ENCODE data around the gene CENPB.

CENPB gene

DNA sequence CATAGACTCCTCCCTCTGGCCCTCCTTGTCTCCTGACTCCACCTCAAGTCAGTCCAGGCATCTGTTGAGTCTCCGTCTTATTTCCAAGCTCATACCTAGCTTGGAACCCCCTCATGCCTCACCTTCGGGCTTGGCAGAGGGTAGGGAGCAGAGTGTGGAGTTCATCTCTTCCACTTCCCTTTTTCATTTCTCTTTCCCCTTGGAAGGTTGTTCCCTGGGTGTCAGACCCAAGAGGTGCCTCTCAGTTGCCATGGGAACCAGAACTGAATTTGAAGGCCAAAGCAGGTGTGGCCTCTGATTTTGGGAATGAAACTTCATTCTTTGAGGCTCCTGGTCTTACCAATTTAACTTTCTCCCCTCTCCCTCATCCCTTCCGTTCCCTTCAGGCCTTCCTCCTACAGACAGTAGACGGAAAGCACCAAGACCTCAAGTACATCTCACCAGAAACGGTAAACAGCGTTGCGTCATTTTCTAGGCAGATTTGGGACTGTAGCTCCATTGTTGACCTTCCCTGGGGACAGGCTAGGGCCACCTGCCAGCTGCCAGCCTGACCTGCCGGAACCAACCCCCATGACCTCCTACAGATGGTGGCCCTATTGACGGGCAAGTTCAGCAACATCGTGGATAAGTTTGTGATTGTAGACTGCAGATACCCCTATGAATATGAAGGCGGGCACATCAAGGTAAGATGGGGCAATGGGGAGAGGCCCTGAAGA is 16.1 kb upstream of the CENPB start:
- in situ Hi-C loops (cut with HindIII; ENCODE audit: low sequenced_read_pairs), result no loop called here
- H3K4me3 ChIP-seq (ENCODE audit: low read depth, low read length), result no peak overlapping the region
- DNase-seq (ENCODE audit: low read depth), result no peak
- TF ChIP-seq CTCF (IDR thresholded peaks at IDR 0.05; ENCODE audit: low read depth, low read length, missing control alignments), result no peak

DNA sequence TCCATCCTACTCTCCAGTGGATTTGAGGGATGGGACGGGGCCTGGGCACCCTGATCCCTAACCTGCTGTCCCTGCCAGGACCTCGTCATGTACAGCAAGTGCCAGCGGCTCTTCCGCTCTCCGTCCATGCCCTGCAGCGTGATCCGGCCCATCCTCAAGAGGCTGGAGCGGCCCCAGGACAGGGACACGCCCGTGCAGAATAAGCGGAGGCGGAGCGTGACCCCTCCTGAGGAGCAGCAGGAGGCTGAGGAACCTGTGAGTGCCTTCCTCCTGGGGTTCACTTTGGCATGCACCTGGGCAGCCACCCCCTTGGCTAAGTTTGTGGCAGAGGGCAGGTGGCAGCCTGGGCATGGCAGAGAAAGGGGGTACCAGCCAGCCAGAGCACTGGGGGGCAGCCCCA is 15.3 kb upstream of the CENPB start:
- TF ChIP-seq CTCF (IDR thresholded peaks at IDR 0.05; ENCODE audit: low read depth, low read length, missing control alignments), result no peak
- in situ Hi-C loops (cut with HindIII; ENCODE audit: low sequenced_read_pairs), result no loop called here

GRCh38 chr20:3801299-3801698 is 14.8 kb upstream of the CENPB start:
- in situ Hi-C loops (cut with HindIII; ENCODE audit: low sequenced_read_pairs), result no loop called here
- no peak overlapping the region for H3K4me3 ChIP-seq (ENCODE audit: low read depth, low read length)
- no peak for TF ChIP-seq CTCF (IDR thresholded peaks at IDR 0.05; ENCODE audit: low read depth, low read length, missing control alignments)
- DNase-seq (ENCODE audit: low read depth), result no peak

More for the DNA sequence above, 15.3 kb upstream of the CENPB start:
- H3K4me3 ChIP-seq (ENCODE audit: low read depth, low read length), result no peak overlapping the region
- no peak for DNase-seq (ENCODE audit: low read depth)

- DNase-seq (ENCODE audit: low read depth), result no peak
- no peak overlapping the region for H3K4me3 ChIP-seq (ENCODE audit: low read depth, low read length)
- no peak for TF ChIP-seq CTCF (IDR thresholded peaks at IDR 0.05; ENCODE audit: low read depth, low read length, missing control alignments)
- in situ Hi-C loops (cut with HindIII; ENCODE audit: low sequenced_read_pairs), result no loop called here
Measured at GRCh38 chr20:3800878-3801260, 14.3 kb upstream of the CENPB start.

DNA sequence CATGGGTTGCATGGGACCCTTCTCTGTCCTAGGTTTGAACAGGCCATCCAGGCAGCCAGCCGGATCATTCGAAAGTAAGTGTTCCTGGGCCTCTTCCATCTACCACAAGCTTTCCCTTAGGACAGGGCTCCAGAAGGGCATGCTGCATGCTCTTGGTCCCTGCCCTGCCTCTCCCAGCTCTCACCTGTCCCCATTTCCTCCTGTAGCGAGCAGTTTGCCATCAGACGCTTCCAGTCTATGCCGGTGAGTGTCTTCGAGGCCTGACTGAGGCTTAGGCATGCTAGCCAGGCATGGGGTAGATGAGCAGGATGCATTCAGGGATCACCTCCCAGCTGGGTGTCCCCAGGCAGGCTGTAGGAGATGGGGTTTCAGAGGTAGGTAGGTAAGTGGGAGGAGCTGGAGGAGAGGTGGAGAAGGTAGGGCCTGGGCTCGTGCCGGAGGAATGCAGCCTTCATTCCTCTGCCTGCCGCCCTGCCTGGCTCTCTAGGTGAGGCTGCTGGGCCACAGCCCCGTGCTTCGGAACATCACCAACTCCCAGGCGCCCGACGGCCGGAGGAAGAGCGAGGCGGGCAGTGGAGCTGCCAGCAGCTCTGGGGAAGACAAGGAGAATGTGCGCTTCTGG is 13.8 kb upstream of the CENPB start:
- no peak overlapping the region for H3K4me3 ChIP-seq (ENCODE audit: low read depth, low read length)
- in situ Hi-C loops (cut with HindIII; ENCODE audit: low sequenced_read_pairs), result no loop called here
- TF ChIP-seq CTCF (IDR thresholded peaks at IDR 0.05; ENCODE audit: low read depth, low read length, missing control alignments), result no peak
- no peak for DNase-seq (ENCODE audit: low read depth)

DNA sequence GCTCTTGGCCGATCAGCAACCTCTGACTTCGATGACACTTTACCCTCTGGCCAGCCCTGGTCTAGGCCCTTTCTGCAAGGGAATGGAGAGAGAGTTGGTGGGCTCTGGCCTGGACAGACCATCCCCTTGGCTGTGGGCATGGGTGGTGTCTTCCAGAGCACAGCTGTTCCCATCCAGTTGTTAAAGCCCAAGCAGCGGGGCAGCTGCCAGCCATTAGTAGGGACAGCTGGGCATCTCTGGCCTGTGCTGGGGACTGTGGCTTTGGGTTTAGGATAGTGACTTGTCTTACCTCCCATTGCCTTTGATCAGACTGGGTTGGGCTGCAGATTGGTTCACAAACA is 12.3 kb upstream of the CENPB start:
- no peak for DNase-seq (ENCODE audit: low read depth)
- TF ChIP-seq CTCF (IDR thresholded peaks at IDR 0.05; ENCODE audit: low read depth, low read length, missing control alignments), result no peak
- in situ Hi-C loops (cut with HindIII; ENCODE audit: low sequenced_read_pairs), result no loop called here
- H3K4me3 ChIP-seq (ENCODE audit: low read depth, low read length), result no peak overlapping the region

All from astrocyte of the cerebellum (primary cell).